Colon (tissue), 2 donors: ENCODE results near the gene GOLGA8H.
"Not testable (repeated sequence)": the region's sequence is repeated elsewhere in the genome, so short reads cannot be mapped to it uniquely, and the experiment has no call there.

ENCODE experiments used
- FAIRE-seq: peaks from 2 replicates; lab custom pipeline; 2012; peaks lifted over from hg19 to GRCh38; lab: Jason Lieb, UNC
- donor health status: control.
- donor health status: control.

GOLGA8H gene, protein sequence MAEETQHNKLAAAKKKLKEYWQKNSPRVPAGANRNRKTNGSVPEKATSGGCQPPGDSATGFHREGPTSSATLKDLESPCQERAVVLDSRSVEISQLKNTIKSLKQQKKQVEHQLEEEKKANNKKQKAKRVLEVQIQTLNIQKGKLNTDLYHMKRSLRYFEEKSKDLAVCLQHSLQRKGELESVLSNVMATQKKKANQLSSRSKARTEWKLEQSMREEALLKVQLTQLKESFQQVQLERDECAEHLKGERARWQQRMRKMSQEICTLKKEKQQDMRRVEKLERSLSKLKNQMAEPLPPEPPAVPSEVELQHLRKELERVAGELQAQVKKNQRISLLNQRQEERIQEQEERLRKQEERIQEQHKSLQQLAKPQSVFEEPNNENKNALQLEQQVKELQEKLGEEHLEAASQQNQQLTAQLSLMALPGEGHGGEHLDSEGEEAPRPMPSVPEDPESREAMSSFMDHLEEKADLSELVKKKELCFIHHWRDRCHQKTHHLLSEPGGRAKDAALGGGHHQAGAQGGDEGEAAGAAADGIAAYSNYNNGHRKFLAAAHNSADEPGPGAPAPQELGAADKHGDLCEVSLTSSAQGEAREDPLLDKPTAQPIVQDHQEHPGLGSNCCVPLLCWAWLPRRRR

DNA sequence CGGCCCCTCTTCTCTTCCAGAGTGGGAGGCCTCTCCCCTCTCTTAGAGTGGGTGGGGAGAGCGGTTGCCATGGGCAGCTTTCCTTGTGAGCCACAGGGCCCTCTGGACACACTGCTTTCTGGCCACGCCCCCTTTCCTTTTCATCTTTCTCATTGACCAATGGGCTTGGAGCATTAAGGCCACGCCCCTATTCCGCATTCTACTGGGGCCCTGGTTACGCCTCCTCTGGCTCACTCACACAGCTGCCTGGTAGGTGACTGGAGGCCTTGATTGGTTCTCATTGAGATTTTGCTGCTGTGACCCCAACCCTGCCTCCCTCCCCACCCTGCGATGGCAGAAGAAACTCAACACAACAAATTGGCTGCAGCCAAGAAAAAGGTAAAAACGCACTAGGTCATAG is at the start of gene GOLGA8H:
GOLGA8H (plus strand) TSS at position 233 of the 400 bp plus-strand sequence; CDS start at position 331, 98 bp downstream.
- FAIRE-seq: not testable (repeated sequence)

DNA sequence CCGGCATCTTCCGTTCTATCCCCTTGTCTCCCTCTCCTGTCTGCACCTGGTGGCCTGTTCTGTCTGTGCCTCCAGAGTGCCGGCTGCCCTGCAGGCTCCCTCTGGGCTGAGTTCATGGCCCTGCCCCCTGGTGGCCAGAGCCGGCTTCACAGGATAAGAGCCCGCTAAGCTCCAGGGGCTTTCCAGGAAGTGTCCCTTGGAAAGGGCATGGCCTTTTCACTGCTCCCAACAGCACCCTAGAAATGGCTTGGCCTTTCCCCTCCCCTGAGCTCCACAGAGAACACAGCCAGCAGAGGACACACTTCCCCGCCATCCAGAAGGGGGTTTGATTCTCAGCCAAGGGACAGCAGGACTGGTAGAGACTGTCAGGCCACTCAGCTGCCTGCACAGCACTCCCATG is 36.9 kb upstream of the GOLGA8H start:
- FAIRE-seq: not testable (repeated sequence)

DNA sequence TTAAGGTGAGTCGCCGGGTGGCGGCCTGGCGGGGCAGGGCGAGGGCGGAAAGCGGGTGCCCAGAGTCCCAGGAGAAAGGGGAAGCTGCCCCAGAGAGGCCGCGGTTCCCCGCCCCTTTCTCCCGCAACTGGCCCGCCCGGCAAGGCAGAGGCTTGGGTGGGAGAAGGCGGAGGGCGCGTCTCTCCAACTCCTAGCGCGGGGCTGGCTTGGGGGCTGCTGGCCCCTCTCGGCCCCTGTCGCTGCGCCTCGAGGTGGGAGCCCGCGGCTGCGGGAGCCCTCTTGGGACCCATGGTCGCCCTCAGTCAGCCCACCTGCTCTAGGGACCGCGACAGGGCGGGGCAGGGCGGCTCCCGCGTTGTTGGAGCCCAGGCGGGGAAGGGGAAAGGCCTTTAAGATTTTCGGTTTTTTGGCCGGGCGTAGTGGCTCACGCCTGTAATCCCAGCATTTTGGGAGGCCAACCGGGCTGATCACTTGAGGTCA is 30.8 kb upstream of the GOLGA8H start:
- not testable (repeated sequence) for FAIRE-seq

DNA sequence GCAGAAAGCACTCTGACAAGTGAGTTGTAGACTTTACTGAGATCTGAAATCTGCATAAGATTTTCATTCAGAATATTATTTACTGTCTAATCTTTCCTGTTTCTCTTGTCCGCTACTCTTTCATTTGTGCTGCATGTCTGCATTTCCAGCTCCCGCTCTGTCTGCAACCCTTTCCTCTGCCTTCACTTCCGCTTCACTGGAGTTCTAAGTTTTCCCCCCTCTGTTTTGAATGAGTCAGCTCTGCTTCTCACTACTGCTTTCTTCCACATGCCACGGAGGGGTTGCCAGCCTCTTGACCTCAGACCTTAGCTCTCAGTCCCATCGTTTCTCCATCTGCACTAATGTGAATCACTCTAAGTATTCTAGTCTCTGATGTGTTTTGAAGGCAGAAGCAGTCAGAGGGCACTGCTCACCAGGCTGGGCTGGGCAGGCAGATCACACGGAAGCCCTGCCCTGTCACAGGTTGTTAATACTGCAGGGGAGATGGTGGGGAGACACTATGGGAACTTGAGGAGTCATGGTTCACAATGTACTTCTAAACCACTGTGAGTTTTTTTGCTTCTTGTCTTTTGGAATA is 24.3 kb upstream of the GOLGA8H start:
- not testable (repeated sequence) for FAIRE-seq

DNA sequence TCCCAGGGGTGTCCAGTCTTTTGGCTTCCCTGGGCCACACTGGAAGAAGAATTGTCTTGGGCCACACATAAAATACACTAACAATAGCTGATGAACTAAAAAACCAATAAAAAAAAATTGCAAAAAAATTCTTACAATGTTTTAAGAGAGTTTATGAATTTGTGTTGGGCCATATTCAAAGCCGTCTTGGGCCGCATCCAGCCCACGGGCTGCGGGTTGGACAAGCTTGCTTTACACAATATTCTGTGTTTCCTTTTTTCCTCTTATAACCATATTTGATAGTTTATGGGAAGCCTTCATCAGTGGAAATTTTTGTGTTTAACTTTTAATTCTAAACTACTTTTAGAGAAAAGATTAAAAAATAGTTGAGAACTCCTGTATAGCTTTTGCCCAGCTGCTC is 23.1 kb upstream of the GOLGA8H start:
- FAIRE-seq: peak; percentile 18

DNA sequence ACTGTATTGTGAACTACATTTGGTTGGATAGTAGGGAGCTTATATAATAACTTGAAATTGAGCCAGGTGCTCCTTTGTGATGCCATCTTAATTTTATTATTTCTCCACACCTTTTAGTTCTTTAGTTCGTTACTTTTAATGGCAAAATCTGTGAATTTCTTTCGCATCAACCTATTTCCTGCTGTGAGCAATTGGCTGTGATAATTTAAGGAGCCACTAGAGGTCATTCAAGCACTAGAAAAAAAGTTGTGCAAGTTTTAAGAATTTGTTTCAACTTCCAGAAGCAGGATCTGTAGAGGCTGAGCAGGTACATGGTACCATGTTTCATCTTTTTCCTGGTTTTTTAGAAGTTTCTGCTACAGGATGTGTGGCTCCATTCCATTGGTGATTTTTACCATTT is 4.9 kb upstream of the GOLGA8H start:
- FAIRE-seq: peak; percentile 96

DNA sequence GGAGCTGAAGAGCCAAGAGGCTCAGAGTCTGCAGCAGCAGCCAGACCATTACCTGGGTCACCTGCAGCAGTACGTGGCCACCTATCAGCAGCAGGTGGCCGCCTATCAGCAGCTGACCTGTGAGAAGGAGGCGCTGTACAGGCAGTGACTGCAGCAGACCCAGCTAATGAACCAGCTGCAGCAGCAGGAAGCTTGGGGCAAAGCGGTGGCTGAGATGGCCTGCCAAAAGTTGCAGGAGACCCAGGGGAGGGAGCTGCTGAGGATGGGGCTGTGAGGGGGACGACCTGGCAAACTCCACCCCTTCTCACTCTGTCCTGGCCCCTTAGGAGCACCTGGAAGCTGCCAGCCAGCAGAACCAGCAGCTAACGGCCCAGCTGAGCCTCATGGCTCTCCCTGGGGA is 8.4 kb downstream of the GOLGA8H start:
- not testable (repeated sequence) for FAIRE-seq

DNA sequence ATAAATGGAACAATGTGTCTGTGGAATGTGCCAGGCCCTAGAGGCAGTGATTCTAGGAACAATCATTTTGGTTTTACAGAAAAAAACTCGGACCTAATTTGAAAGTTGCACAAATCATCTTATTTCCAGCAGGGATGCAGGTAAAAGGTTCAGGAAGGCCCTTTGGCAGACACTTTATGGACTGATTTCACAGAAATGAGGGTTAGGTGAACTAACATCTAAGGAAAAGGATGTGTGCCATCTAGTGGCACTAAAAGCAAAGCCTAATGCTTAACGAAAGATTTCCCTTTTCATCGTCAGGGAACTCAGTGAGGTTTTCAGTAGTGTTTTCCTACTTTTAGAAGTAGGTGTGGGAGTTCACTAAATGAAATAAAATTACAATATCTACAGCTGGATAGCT is 17.5 kb downstream of the GOLGA8H start:
- not testable (repeated sequence) for FAIRE-seq

DNA sequence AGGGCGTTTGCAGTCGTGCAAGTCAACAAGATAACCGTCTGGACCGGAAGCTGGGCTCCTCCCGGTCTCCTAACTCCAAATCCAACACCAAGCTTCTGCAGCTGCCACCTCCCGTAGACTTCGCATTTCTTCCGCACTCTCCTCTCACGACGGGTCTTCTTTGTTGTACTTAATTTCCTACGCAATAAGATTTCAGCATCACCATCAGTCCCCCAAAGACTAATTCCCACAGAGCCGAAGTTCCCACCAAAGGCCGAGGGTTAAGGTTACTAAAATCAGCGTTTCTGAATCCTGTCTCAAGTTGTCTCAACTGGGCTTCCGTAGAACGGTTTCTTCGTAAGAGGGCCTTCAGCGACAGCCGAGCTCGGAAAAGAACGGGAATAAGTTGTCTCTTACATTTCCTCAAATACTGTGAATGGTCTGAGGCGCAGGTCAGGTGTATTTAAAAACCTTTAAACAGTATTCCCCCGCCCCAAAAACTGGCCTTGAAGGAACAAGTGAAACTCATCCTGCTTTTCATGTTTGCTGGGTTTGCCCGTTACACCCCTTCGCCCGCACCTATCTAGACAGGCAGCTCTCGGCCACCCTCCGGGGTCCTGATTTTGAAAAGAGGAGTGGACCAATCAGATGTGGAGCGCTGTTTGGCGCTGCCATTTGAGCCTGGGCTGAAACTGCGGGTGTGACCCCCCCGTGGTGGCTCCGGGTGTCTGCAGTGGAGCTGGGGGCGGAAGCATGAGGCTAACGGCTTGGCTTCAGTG is 21.8 kb downstream of the GOLGA8H start, which contains the start of gene ARHGAP11B:
ARHGAP11B (plus strand) TSS at position 693 of the 758 bp plus-strand sequence.
- not testable (repeated sequence) for FAIRE-seq

DNA sequence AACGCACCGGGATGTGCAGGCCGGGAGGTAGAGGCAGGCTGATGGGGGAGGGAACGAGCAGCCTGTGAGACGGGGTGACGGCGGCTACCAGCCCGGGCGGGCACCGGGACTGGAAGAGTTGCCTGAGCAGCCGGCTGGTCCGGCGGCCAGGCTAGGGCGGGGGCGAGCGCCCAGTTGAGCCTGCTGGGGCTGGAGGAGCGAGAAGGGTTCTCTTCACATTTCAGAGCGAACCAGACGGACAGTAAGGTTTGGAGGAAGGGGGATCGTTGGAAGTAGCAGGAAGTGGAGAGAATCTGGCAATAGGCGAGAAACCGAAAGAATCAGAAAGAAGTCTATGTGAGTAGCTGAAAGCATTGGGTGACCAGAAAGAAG is 22.4 kb downstream of the GOLGA8H start:
- FAIRE-seq: not testable (repeated sequence)

DNA sequence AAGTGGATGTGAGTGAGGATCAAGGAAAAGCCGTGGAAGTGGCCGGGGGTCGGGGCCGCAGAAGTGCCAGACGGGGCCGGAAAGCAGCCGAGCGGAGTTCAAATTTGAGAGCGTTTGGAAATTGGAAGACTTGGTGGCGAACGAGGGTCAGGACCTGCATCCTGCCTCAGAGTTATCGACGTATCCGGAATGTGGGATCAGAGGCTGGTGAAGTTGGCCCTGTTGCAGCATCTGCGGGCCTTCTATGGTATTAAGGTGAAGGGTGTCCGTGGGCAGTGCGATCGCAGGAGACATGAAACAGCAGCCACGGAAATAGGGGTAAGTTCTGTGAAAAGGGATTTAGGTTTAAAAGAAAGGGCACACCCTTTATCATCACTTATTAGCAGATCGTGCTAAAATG is 22.8 kb downstream of the GOLGA8H start:
- not testable (repeated sequence) for FAIRE-seq

DNA sequence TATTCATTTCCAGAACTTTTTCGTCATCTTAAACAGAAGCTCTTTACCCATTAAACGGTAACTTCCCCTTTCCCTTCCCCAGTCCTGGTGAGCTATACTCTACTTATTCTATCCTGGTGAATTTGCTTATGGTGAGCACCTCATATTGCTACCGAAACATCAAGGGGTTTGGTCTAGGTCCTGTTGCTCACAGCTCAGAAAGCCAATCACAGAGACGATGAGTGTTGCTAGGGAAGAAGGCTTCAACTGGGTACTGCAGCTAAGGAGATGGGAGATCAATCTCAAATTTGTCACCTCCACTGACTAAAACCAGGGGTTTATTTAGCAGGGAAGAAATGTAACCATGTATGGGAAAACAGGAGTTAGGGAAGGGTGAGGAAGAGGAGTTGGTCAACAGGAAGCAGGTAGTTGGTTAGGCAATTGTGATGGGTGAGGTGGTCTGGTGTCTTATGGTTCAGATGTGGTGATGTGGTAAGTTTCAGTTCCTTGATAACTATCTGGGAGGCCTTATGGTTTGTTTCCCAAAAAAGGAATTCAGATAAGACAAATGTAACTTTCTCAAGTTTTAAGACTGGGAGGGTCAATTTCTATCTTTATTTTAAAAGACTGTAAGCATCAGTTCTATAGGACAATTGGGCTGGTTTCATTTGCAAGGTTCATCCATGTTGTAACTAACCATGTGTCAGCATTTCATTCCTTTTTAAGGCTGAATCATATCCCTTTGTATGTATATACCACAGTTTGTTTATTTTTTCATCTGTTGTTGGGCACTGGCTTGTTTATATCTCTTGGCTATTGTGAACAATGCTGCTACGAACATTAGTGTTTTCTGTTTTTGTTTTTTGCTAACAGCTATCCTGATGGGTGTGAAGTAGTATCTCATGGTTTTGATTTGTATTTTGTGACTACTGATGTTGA is 46.4 kb downstream of the GOLGA8H start:
- FAIRE-seq: no peak

DNA sequence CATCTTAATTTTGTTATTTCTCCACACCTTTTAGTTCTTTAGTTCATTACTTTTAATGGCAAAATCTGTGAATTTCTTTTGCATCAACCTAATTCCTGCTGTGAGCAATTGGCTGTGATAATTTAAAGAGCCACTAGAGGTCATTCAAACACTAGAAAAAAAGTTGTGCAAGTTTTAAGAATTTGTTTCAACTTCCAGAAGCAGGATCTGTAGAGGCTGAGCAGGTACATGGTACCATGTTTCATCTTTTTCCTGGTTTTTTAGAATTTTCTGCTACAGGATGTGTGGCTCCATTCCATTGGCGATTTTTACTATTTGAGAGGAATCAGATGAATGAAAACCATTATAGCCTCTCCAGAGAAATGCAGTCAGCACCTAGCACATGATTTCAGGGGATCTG is 57.3 kb downstream of the GOLGA8H start:
- FAIRE-seq: not testable (repeated sequence)
